Ovary (tissue), 9 donors: ENCODE measurements around the gene CNGA4. TPM values are rescaled to one million over a fixed set of nuclear protein-coding genes. Genes with fewer than 3 reads are reported as not detected.

Experiments used
- DNase-seq, 5 donors: peaks; one replicate each; pipeline ENCODE4 v3.0.0-alpha.2; 2019 to 2020
- H3K27ac ChIP-seq, 2 donors: fragments of 200-600 bp; one replicate each; pipeline versions ENCODE4 v1.5.1 to v1.8.0; 2019 to 2022
- H3K27me3 ChIP-seq: fragments of 200-600 bp; one replicate; pipeline ENCODE4 v1.8.0; 2022
- H3K36me3 ChIP-seq: fragments of 200-600 bp; sonication (generic); one replicate; pipeline ENCODE4 v1.5.1; 2019
- H3K4me1 ChIP-seq: one replicate; pipeline ENCODE4 v1.8.1; 2013; ENCODE audit warnings: mild to moderate bottlenecking, moderate library complexity; ENCODE audit not compliant: insufficient read depth
- H3K4me3 ChIP-seq: fragments of 200-600 bp; sonication (generic); one replicate; pipeline ENCODE4 v1.5.1; 2017
- H3K9me3 ChIP-seq, 2 donors: fragments of 200-600 bp in 1 of 2; sonication (generic) in 1 of 2; one replicate each; pipeline versions ENCODE4 v1.5.1 to v1.8.1; 2013 to 2019; ENCODE audit warnings: mild to moderate bottlenecking in 1 of 2, moderate library complexity in 1 of 2
- CTCF ChIP-seq, 3 donors: fragments of 450-650 bp in 2 of 3; fragments of 200-600 bp in 1 of 3; IDR thresholded peaks; one replicate each; pipeline versions ENCODE4 v1.5.1 to v1.8.0; 2016 to 2022; ENCODE audit warnings: antibody characterized with exemption in 3 of 3, mild to moderate bottlenecking in 1 of 3
- EP300 ChIP-seq: sonication (generic); formaldehyde crosslinking; IDR thresholded peaks from one replicate; pipeline ENCODE4 v1.6.1; 2017; ENCODE audit warnings: antibody characterized with exemption
- POLR2A ChIP-seq: fragments of 450-650 bp; IDR thresholded peaks from one replicate; pipeline ENCODE4 v1.6.1; 2017; ENCODE audit warnings: antibody characterized with exemption, mild to moderate bottlenecking, moderate library complexity
- WGBS, 3 donors: extraction: QIAGEN DNeasy Blood & Tissue Kit in 1 of 3; methylation state at CpG; one replicate each; pipeline versions ENCODE4 v1.1.5 to v1.1.7; 2013 to 2017; 5-methylcytosine and 5-hydroxymethylcytosine counted together
- intact Hi-C, 4 donors: fragments of 100-400 bp; cut with DNase I; formaldehyde crosslinking; loops; one replicate each; pipeline versions ENCODE4 v1.11.0 to v1.15.1; 2022 to 2023
- polyA plus RNA-seq, 2 donors: library from polyadenylated mRNA; stranded (reverse); fragments of 200-250 nt in 1 of 2; fragments of 350-450 nt in 1 of 2; fragmentation: Illumina TruSeq in 1 of 2; extraction: RNeasy Lipid Tissue Mini Kit (QIAGEN cat#74804) in 1 of 2; gene quantifications; one replicate each; pipeline ENCODE4 v1.2.3, GENCODE V29; 2013 to 2014
- total RNA-seq, 7 donors: library from RNA; depleted of rRNA in 2 of 7; stranded (reverse); fragments of >200 nt in 2 of 7; fragmentation: NEBNext Ultra II Directional in 3 of 7; extraction: Animal tissue kit (Norgen Biotek cat#: 25700) in 3 of 7; gene quantifications; one replicate each; pipeline versions ENCODE4 v1.1.0 to v1.2.4, GENCODE V29; 2016 to 2023
- donor health status: DM: no; HTN: no; CAD: no; lungs with moderate emphysema.
- donor health status: DM: no; HTN: no; CAD: no.
- donor health status: Bipolar disorder and iron deficiency.
- donor health status: DM: yes; HTN: yes; CAD: no.
- donor health status: DM: no; HTN: no; CAD: no.
- donor health status: DM: yes; HTN: yes; CAD: no.

CNGA4 gene
- total and polyA plus RNA-seq, 9 donors: 0.10 to 2.9 (median 0.38) TPM

DNA sequence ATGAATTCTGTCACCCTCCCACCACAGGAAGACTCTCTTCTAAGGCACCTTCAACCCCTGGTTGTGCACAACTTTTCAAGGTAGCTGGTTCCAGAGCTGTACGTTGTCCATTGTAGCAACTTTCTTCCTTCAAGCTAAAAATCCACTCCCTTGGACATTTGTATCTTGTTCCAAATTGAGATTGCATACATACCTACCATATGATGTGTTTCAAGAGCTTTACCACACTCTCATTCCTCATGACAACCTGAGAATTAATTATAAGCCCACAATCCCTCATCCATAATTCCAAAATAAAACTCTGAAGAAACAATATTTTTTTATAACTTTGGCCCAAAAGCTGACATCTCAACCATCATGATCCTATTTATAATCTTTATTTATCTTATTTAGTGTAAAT, 36.8 kb upstream of the CNGA4 start:
- TF ChIP-seq POLR2A (no peak), EP300 (no peak), CTCF (IDR thresholded peaks at IDR 0.05) (no peak)
- Histone ChIP-seq H3K27ac (no peak overlapping the region), H3K4me1 (no peaks in the 10 kb centered on the region), H3K27me3 (no peaks in the 10 kb centered on the region), H3K36me3 (no peaks in the 10 kb centered on the region), H3K9me3 (no peaks in the 10 kb centered on the region), H3K4me3 (no peak overlapping the region)
- 84 to 89% (median 84%) methylated on average over 1 of the region's 1 CpG for WGBS, 3 donors
- DNase-seq: no peak
- intact Hi-C loops: no loop called here

DNA sequence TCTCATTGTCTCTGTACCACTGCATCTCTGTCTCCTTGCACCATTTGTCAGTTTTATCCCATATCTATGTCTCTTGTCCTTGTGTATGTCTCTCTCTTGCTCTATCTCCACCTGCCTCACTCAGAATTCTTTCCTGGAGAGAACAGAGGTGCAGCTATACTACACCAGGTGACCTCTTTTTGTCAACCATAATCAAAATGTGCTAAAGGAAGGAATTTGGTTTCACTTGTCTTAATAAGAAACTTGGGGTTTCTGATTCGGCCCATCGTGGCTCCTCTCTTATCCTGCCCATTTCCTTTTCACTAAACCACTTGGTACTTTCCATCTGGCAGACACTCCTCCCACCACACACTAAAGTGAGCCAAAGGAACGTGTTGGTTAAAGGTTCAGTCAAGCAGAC, 35.6 kb upstream of the CNGA4 start:
- no peaks in the 10 kb centered on the region for H3K36me3 ChIP-seq
- no peaks in the 10 kb centered on the region for H3K9me3 ChIP-seq
- H3K27ac ChIP-seq: no peak overlapping the region
- intact Hi-C loops: no loop called here
- no peak overlapping the region for H3K4me3 ChIP-seq
- H3K27me3 ChIP-seq: no peaks in the 10 kb centered on the region
- no peak for TF ChIP-seq POLR2A
- no peak for TF ChIP-seq EP300
- TF ChIP-seq CTCF (IDR thresholded peaks at IDR 0.05): no peak
- 69 to 77% (median 74%) methylated on average over 3 of the region's 3 CpGs for WGBS, 3 donors
- no peak for DNase-seq
- H3K4me1 ChIP-seq: no peaks in the 10 kb centered on the region

- WGBS, 3 donors: 91 to 100% (median 100%) methylated on average over 1 of the region's 1 CpG
- DNase-seq: no peak
- TF ChIP-seq EP300: no peak
- no peak for TF ChIP-seq CTCF (IDR thresholded peaks at IDR 0.05)
- H3K4me1 ChIP-seq: peaks cover 1% of the 10 kb centered on the region
- no peaks in the 10 kb centered on the region for H3K9me3 ChIP-seq
- no peak overlapping the region for H3K4me3 ChIP-seq
- intact Hi-C loops: no loop called here
- no peak overlapping the region for H3K27ac ChIP-seq
- H3K36me3 ChIP-seq: no peaks in the 10 kb centered on the region
- no peaks in the 10 kb centered on the region for H3K27me3 ChIP-seq
Measured at GRCh38 chr11:6204706-6205105, 34.2 kb upstream of the CNGA4 start.

- no peaks in the 10 kb centered on the region for H3K9me3 ChIP-seq
- TF ChIP-seq EP300 (no peak), CTCF (IDR thresholded peaks at IDR 0.05) (no peak), POLR2A (no peak)
- H3K4me3 ChIP-seq: no peak within 1 kb of the TSS
- no peaks in the 10 kb centered on the region for H3K27me3 ChIP-seq
- no peaks in the 10 kb centered on the region for H3K36me3 ChIP-seq
- DNase-seq: no peak
- H3K4me1 ChIP-seq: peaks cover 3% of the 10 kb centered on the region
- 93 to 98% (median 93%) methylated on average over 1 of the region's 1 CpG for WGBS, 3 donors
- H3K27ac ChIP-seq: no peak within 1 kb of the TSS
- intact Hi-C loops: no loop called here
Measured at GRCh38 chr11:6205366-6205765, 33.5 kb upstream of the CNGA4 start, which contains the start of gene C11orf42. Gene C11orf42, plus strand, starts transcription at chr11:6205557. Its CDS starts 59 bp downstream, at chr11:6205616.
